Measurements from ENCODE around the gene TMUB1.

Gene TMUB1

GRCh38 chr7:151124899-151125399, 41.7 kb upstream of the TMUB1 start:
- H3K9me3 Mint-ChIP-seq: no peaks in the 10 kb centered on the region
- H3K4me1 Mint-ChIP-seq (ENCODE audit: low read depth): peaks cover 5% of the 10 kb centered on the region
- no peak for DNase-seq
- H3K27ac Mint-ChIP-seq: no peak overlapping the region
- H3K27me3 Mint-ChIP-seq: no peaks in the 10 kb centered on the region
- peaks cover 66% of the 10 kb centered on the region for H3K36me3 Mint-ChIP-seq (ENCODE audit: low read depth)
- H3K4me3 Mint-ChIP-seq: no peak overlapping the region

GRCh38 chr7:151124481-151124880, 41.2 kb upstream of the TMUB1 start:
- Mint-ChIP-seq H3K9me3 (no peaks in the 10 kb centered on the region), H3K4me1 (ENCODE audit: low read depth) (peaks cover 5% of the 10 kb centered on the region), H3K27me3 (no peaks in the 10 kb centered on the region), H3K36me3 (ENCODE audit: low read depth) (peaks cover 70% of the 10 kb centered on the region), H3K4me3 (no peak overlapping the region), H3K27ac (no peak overlapping the region)
- no peak for DNase-seq

- peak; percentile 86 for DNase-seq
- Mint-ChIP-seq H3K4me3 (no peak overlapping the region), H3K36me3 (ENCODE audit: low read depth) (peaks cover 71% of the 10 kb centered on the region), H3K27ac (no peak overlapping the region), H3K27me3 (no peaks in the 10 kb centered on the region), H3K9me3 (no peaks in the 10 kb centered on the region), H3K4me1 (ENCODE audit: low read depth) (peaks cover 5% of the 10 kb centered on the region)
These were observed 40.6 kb upstream of the TMUB1 start for GRCh38 chr7:151123822-151124464.

- H3K36me3 Mint-ChIP-seq (ENCODE audit: low read depth): peaks cover 71% of the 10 kb centered on the region
- peaks cover 5% of the 10 kb centered on the region for H3K4me1 Mint-ChIP-seq (ENCODE audit: low read depth)
- no peak for DNase-seq
- H3K27me3 Mint-ChIP-seq: no peaks in the 10 kb centered on the region
- H3K27ac Mint-ChIP-seq: no peak overlapping the region
- H3K9me3 Mint-ChIP-seq: no peaks in the 10 kb centered on the region
- no peak overlapping the region for H3K4me3 Mint-ChIP-seq
These were observed 40.0 kb upstream of the TMUB1 start for GRCh38 chr7:151123158-151123821.

GRCh38 chr7:151122796-151123157, 39.5 kb upstream of the TMUB1 start:
- DNase-seq: no peak
- peaks cover 71% of the 10 kb centered on the region for H3K36me3 Mint-ChIP-seq (ENCODE audit: low read depth)
- peaks cover 7% of the 10 kb centered on the region for H3K4me1 Mint-ChIP-seq (ENCODE audit: low read depth)
- H3K27ac Mint-ChIP-seq: no peak overlapping the region
- no peaks in the 10 kb centered on the region for H3K27me3 Mint-ChIP-seq
- no peak overlapping the region for H3K4me3 Mint-ChIP-seq
- H3K9me3 Mint-ChIP-seq: no peaks in the 10 kb centered on the region

GRCh38 chr7:151122276-151122675, 39.0 kb upstream of the TMUB1 start:
- Mint-ChIP-seq H3K4me1 (ENCODE audit: low read depth) (peaks cover 11% of the 10 kb centered on the region), H3K27ac (no peak overlapping the region), H3K9me3 (no peaks in the 10 kb centered on the region), H3K36me3 (ENCODE audit: low read depth) (peaks cover 70% of the 10 kb centered on the region), H3K4me3 (no peak overlapping the region), H3K27me3 (no peaks in the 10 kb centered on the region)
- no peak for DNase-seq

- H3K4me1 Mint-ChIP-seq (ENCODE audit: low read depth): peaks cover 12% of the 10 kb centered on the region
- H3K36me3 Mint-ChIP-seq (ENCODE audit: low read depth): peaks cover 70% of the 10 kb centered on the region
- no peaks in the 10 kb centered on the region for H3K27me3 Mint-ChIP-seq
- H3K4me3 Mint-ChIP-seq: no peak overlapping the region
- DNase-seq: no peak
- H3K27ac Mint-ChIP-seq: no peak overlapping the region
- H3K9me3 Mint-ChIP-seq: no peaks in the 10 kb centered on the region
These were observed 38.3 kb upstream of the TMUB1 start for GRCh38 chr7:151121380-151122170.

- Mint-ChIP-seq H3K4me3 (no peak overlapping the region), H3K27me3 (peaks cover under 1% of the 10 kb centered on the region), H3K27ac (no peak overlapping the region), H3K36me3 (ENCODE audit: low read depth) (peaks cover 70% of the 10 kb centered on the region), H3K4me1 (ENCODE audit: low read depth) (peaks cover 13% of the 10 kb centered on the region), H3K9me3 (no peaks in the 10 kb centered on the region)
- no peak for DNase-seq
These were observed 37.6 kb upstream of the TMUB1 start for GRCh38 chr7:151120896-151121295.

GRCh38 chr7:151119902-151120301, 36.6 kb upstream of the TMUB1 start:
- no peak overlapping the region for H3K4me3 Mint-ChIP-seq
- H3K36me3 Mint-ChIP-seq (ENCODE audit: low read depth): peaks cover 63% of the 10 kb centered on the region
- peaks cover 16% of the 10 kb centered on the region for H3K4me1 Mint-ChIP-seq (ENCODE audit: low read depth)
- DNase-seq: no peak
- H3K27me3 Mint-ChIP-seq: peaks cover 4% of the 10 kb centered on the region
- no peaks in the 10 kb centered on the region for H3K9me3 Mint-ChIP-seq
- H3K27ac Mint-ChIP-seq: no peak overlapping the region

- no peak for DNase-seq
- no peaks in the 10 kb centered on the region for H3K9me3 Mint-ChIP-seq
- H3K27ac Mint-ChIP-seq: no peak overlapping the region
- peaks cover 54% of the 10 kb centered on the region for H3K36me3 Mint-ChIP-seq (ENCODE audit: low read depth)
- no peak overlapping the region for H3K4me3 Mint-ChIP-seq
- H3K4me1 Mint-ChIP-seq (ENCODE audit: low read depth): peaks cover 14% of the 10 kb centered on the region
- peaks cover 6% of the 10 kb centered on the region for H3K27me3 Mint-ChIP-seq
These were observed 35.7 kb upstream of the TMUB1 start for GRCh38 chr7:151119055-151119415.

GRCh38 chr7:151118108-151119054, 35.1 kb upstream of the TMUB1 start:
- H3K9me3 Mint-ChIP-seq: no peaks in the 10 kb centered on the region
- peaks cover 17% of the 10 kb centered on the region for H3K4me1 Mint-ChIP-seq (ENCODE audit: low read depth)
- H3K27ac Mint-ChIP-seq: peak overlapping the region; percentile 1
- DNase-seq: no peak
- peaks cover 13% of the 10 kb centered on the region for H3K27me3 Mint-ChIP-seq
- H3K4me3 Mint-ChIP-seq: no peak overlapping the region
- H3K36me3 Mint-ChIP-seq (ENCODE audit: low read depth): peaks cover 50% of the 10 kb centered on the region

- Mint-ChIP-seq H3K27ac (peak overlapping the region; percentile 37), H3K36me3 (ENCODE audit: low read depth) (peaks cover 45% of the 10 kb centered on the region), H3K27me3 (peaks cover 19% of the 10 kb centered on the region), H3K4me3 (peak overlapping the region; percentile 15), H3K4me1 (ENCODE audit: low read depth) (peaks cover 16% of the 10 kb centered on the region), H3K9me3 (no peaks in the 10 kb centered on the region)
- DNase-seq: peak; percentile 46
These were observed 34.3 kb upstream of the TMUB1 start for GRCh38 chr7:151117565-151117964.

- Mint-ChIP-seq H3K36me3 (ENCODE audit: low read depth) (peaks cover 42% of the 10 kb centered on the region), H3K9me3 (no peaks in the 10 kb centered on the region), H3K27me3 (peaks cover 25% of the 10 kb centered on the region), H3K4me3 (peak overlapping the region; percentile 15), H3K27ac (peak overlapping the region; percentile 37), H3K4me1 (ENCODE audit: low read depth) (peaks cover 16% of the 10 kb centered on the region)
- DNase-seq: no peak
These were observed 33.5 kb upstream of the TMUB1 start for GRCh38 chr7:151116603-151117440.
